IMR-90 (cell line): ENCODE data around the gene BAZ2B. TPM values are rescaled to one million over a fixed set of nuclear protein-coding genes. Genes with fewer than 3 reads are reported as not detected.

Experiments
- ATAC-seq: fragments of 200-7000 bp; cut with Tn5 transposase; 2 replicates; pipeline ENCODE4 v1.9.1; 2020; ENCODE audit warnings: low read depth, mild to moderate bottlenecking, moderate library complexity
- BruUV-seq: library from RNA; stranded (reverse); fragments of 400-500 nt; replicated peaks from 2 replicates; lab custom pipeline; 2021; lab: Mats Ljungman, UMichigan
- CTCF ChIA-PET: fragments of 300-600 bp; formaldehyde crosslinking; extraction: SDS; loops from one replicate; lab custom pipeline; 2021; ENCODE audit warnings: antibody characterized with exemption; lab: Yijun Ruan, JAX
- POLR2A ChIA-PET: fragments of 300-600 bp; sonication (Branson Sonifier 250); formaldehyde crosslinking; loops from one replicate; lab custom pipeline; 2022; ENCODE audit warnings: antibody characterized with exemption; ENCODE audit not compliant: unreplicated experiment; lab: Charles Lee
- DNase-seq: peaks from one replicate; pipeline ENCODE4 v3.0.0; 2013
- H2AFZ ChIP-seq: replicated peaks from 2 replicates; pipeline ENCODE3; 2013; ENCODE audit warnings: low read length, mild to moderate bottlenecking; ENCODE audit not compliant: poor library complexity
- H2AK5ac ChIP-seq: 2 replicates; pipeline ENCODE4 v1.6.1; 2013; ENCODE audit warnings: low read depth, low read length, inconsistent platforms
- H2AK9ac ChIP-seq: replicated peaks from 2 replicates; pipeline ENCODE3; 2013; ENCODE audit warnings: mild to moderate bottlenecking, low read depth, low read length, moderate library complexity; ENCODE audit not compliant: poor library complexity
- H2BK120ac ChIP-seq: 2 replicates; pipeline ENCODE4 v1.6.1; 2013; ENCODE audit warnings: low read depth, low read length, inconsistent platforms
- H2BK15ac ChIP-seq: 3 replicates; pipeline ENCODE4 v1.6.1; 2013; ENCODE audit warnings: low read depth, low read length, inconsistent platforms
- H2BK20ac ChIP-seq: 2 replicates; pipeline ENCODE4 v1.6.1; 2013; ENCODE audit warnings: low read depth, mild to moderate bottlenecking, inconsistent platforms, low read length, moderate library complexity
- H2BK5ac ChIP-seq: 2 replicates; pipeline ENCODE4 v1.6.1; 2013; ENCODE audit warnings: mild to moderate bottlenecking, low read depth, low read length, inconsistent platforms; ENCODE audit not compliant: poor library complexity, severe bottlenecking
- H3K14ac ChIP-seq: replicated peaks from 2 replicates; pipeline ENCODE4 v1.6.1; 2013; ENCODE audit warnings: low read depth, low read length, inconsistent platforms
- H3K18ac ChIP-seq: 2 replicates; pipeline ENCODE4 v1.6.1; 2013; ENCODE audit warnings: low read depth, low read length, control low read depth
- H3K23ac ChIP-seq: 2 replicates; pipeline ENCODE4 v1.6.1; 2013; ENCODE audit warnings: low read depth, low read length, inconsistent platforms
- H3K27ac ChIP-seq: 2 replicates; pipeline ENCODE4 v1.5.1; 2013; ENCODE audit warnings: mild to moderate bottlenecking, control low read depth, low read length; ENCODE audit not compliant: insufficient read depth
- H3K27me3 ChIP-seq: 2 replicates; pipeline ENCODE4 v1.6.1; 2013; ENCODE audit warnings: low read length; ENCODE audit not compliant: control insufficient read depth, insufficient read depth
- H3K36me3 ChIP-seq: 2 replicates; pipeline ENCODE4 v1.6.1; 2013; ENCODE audit warnings: low read length, mixed read lengths; ENCODE audit not compliant: control insufficient read depth, insufficient read depth
- H3K4ac ChIP-seq: 2 replicates; pipeline ENCODE4 v1.6.1; 2013; ENCODE audit warnings: low read depth, low read length, inconsistent platforms
- H3K4me1 ChIP-seq: 2 replicates; pipeline ENCODE4 v1.6.1; 2013; ENCODE audit warnings: low read length, mixed read lengths; ENCODE audit not compliant: control insufficient read depth, insufficient read depth
- H3K4me2 ChIP-seq: 2 replicates; pipeline ENCODE4 v1.6.1; 2013; ENCODE audit warnings: low read depth, mild to moderate bottlenecking, control low read depth, low read length, moderate library complexity
- H3K4me3 ChIP-seq: 2 replicates; pipeline ENCODE4 v1.5.1; 2013; ENCODE audit warnings: low read depth, mild to moderate bottlenecking, control low read depth, low read length, moderate library complexity; ENCODE audit not compliant: insufficient read depth
- H3K56ac ChIP-seq: 2 replicates; pipeline ENCODE4 v1.6.1; 2013; ENCODE audit warnings: low read length, inconsistent platforms; ENCODE audit not compliant: insufficient read depth; ENCODE audit errors: extremely low read depth
- H3K79me1 ChIP-seq, 2 experiments: 2 replicates each; pipeline ENCODE4 v1.6.1; 2013; ENCODE audit warnings: low read length in 2 of 2, inconsistent platforms in 1 of 2, low read depth in 1 of 2
- H3K9ac ChIP-seq: 2 replicates; pipeline ENCODE4 v1.6.1; 2013; ENCODE audit warnings: low read depth, low read length, control low read depth
- H3K9me1 ChIP-seq: 2 replicates; pipeline ENCODE4 v1.6.1; 2013; ENCODE audit warnings: low read length, inconsistent platforms; ENCODE audit not compliant: insufficient read depth
- H3K9me3 ChIP-seq: 2 replicates; pipeline ENCODE4 v1.6.1; 2013; ENCODE audit warnings: low read length; ENCODE audit not compliant: control insufficient read depth, insufficient read depth
- H4K20me1 ChIP-seq: 2 replicates; pipeline ENCODE4 v1.6.1; 2013; ENCODE audit warnings: low read length, inconsistent platforms; ENCODE audit not compliant: insufficient read depth
- H4K5ac ChIP-seq: 2 replicates; pipeline ENCODE4 v1.6.1; 2013; ENCODE audit warnings: mild to moderate bottlenecking, low read depth, low read length, control low read depth
- H4K8ac ChIP-seq, 2 experiments: 2 replicates each; pipeline ENCODE4 v1.6.1; 2013; ENCODE audit warnings: low read depth in 2 of 2, low read length in 2 of 2, control low read depth in 1 of 2, inconsistent platforms in 1 of 2
- H4K91ac ChIP-seq: 2 replicates; pipeline ENCODE4 v1.6.1; 2013; ENCODE audit warnings: low read depth, low read length, inconsistent platforms; ENCODE audit not compliant: insufficient read depth
- BHLHE40 ChIP-seq: fragments of 150-350 bp; IDR thresholded peaks from 2 replicates; pipeline ENCODE4 v1.6.1; 2016; ENCODE audit warnings: mild to moderate bottlenecking, low read depth, low read length
- CEBPB ChIP-seq: IDR thresholded peaks from 2 replicates; pipeline ENCODE4 v1.6.1; 2012; ENCODE audit warnings: low read depth, low read length, improper control_type of control experiment
- CHD1 ChIP-seq: IDR thresholded peaks from 2 replicates; pipeline ENCODE4 v1.6.1; 2012; ENCODE audit warnings: low read depth, low read length, improper control_type of control experiment
- CTCF ChIP-seq: conservative IDR thresholded peaks from 2 replicates; pipeline ENCODE4 v1.5.1; 2012; ENCODE audit warnings: mild to moderate bottlenecking, low read depth, low read length, improper control_type of control experiment
- ELK1 ChIP-seq: fragments of 150-350 bp; IDR thresholded peaks from 2 replicates; pipeline ENCODE4 v1.6.1; 2016; ENCODE audit warnings: low read depth, mild to moderate bottlenecking, low read length, moderate library complexity, borderline replicate concordance
- FOS ChIP-seq: fragments of 150-350 bp; IDR thresholded peaks from 2 replicates; pipeline ENCODE4 v1.6.1; 2016; ENCODE audit warnings: low read depth, low read length
- MAFK ChIP-seq: IDR thresholded peaks from 2 replicates; pipeline ENCODE4 v1.6.1; 2012; ENCODE audit warnings: low read depth, low read length, improper control_type of control experiment
- MAZ ChIP-seq: IDR thresholded peaks from 2 replicates; pipeline ENCODE4 v1.6.1; 2012; ENCODE audit warnings: low read depth, mild to moderate bottlenecking, low read length, improper control_type of control experiment, moderate library complexity, borderline replicate concordance
- MXI1 ChIP-seq: IDR thresholded peaks from 2 replicates; pipeline ENCODE4 v1.6.1; 2012; ENCODE audit warnings: low read depth, mild to moderate bottlenecking, low read length, moderate library complexity, borderline replicate concordance
- NFE2L2 ChIP-seq: fragments of 150-350 bp; IDR thresholded peaks from 2 replicates; pipeline ENCODE4 v1.6.1; 2016; ENCODE audit warnings: low read depth, mild to moderate bottlenecking, low read length
- POLR2A ChIP-seq: IDR thresholded peaks from 2 replicates; pipeline ENCODE4 v1.6.1; 2012; ENCODE audit warnings: mild to moderate bottlenecking, low read depth, low read length
- RAD21 ChIP-seq: IDR thresholded peaks from 2 replicates; pipeline ENCODE4 v1.6.1; 2012; ENCODE audit warnings: low read length, improper control_type of control experiment
- RCOR1 ChIP-seq: IDR thresholded peaks from 2 replicates; pipeline ENCODE4 v1.6.1; 2012; ENCODE audit warnings: mild to moderate bottlenecking, low read length, improper control_type of control experiment; ENCODE audit not compliant: insufficient replicate concordance
- RFX5 ChIP-seq: IDR thresholded peaks from 2 replicates; pipeline ENCODE4 v1.8.0; 2012; ENCODE audit warnings: low read depth, mild to moderate bottlenecking, low read length, moderate library complexity
- SMC3 ChIP-seq: fragments of 150-350 bp; IDR thresholded peaks from 2 replicates; pipeline ENCODE4 v1.6.1; 2016; ENCODE audit warnings: low read depth, mild to moderate bottlenecking, antibody characterized with exemption, low read length, moderate library complexity
- USF2 ChIP-seq: fragments of 150-350 bp; IDR thresholded peaks from 2 replicates; pipeline ENCODE4 v1.6.1; 2017; ENCODE audit warnings: mild to moderate bottlenecking, antibody characterized with exemption, low read length, low read depth
- WGBS, 2 experiments: methylation state at CpG; one replicate each; pipeline versions ENCODE4 v1.1.5 to v1.1.7; 2013; ENCODE audit warnings: missing lambda C conversion rate in 2 of 2; ENCODE audit not compliant: insufficient read length in 1 of 2; ENCODE audit errors: extremely low coverage in 2 of 2; 5-methylcytosine and 5-hydroxymethylcytosine counted together
- dilution Hi-C: fragments of 300-500 bp; cut with HindIII; formaldehyde crosslinking; loops from one replicate; pipeline ENCODE4 v1.14.3; 2018; ENCODE audit warnings: low sequenced_read_pairs; ENCODE audit not compliant: unreplicated experiment
- in situ Hi-C: fragments of 300-500 bp; cut with MboI; formaldehyde crosslinking; loops from 3 replicates; pipeline ENCODE4 v1.14.3; 2019; ENCODE audit warnings: low sequenced_read_pairs, inconsistent platforms, mixed read lengths
- intact Hi-C: fragments of 100-400 bp; cut with micrococcal nuclease; formaldehyde crosslinking; loops from 2 replicates; pipeline ENCODE4 v1.10.0; 2022
- polyA plus RNA-seq, 3 experiments: library from polyadenylated mRNA; depleted of rRNA; stranded (reverse); fragments of >200 nt; gene quantifications; 2 replicates each; pipeline ENCODE4 v1.2.3, GENCODE V29; 2012; ENCODE audit warnings: low replicate concordance in 1 of 3
- total RNA-seq: library from RNA; depleted of rRNA; stranded (reverse); fragments of >200 nt; gene quantifications from 2 replicates; pipeline ENCODE4 v1.2.3, GENCODE V29; 2012

The BAZ2B gene
- total and polyA plus RNA-seq, 2 of the 4 experiments (the other 2 are of a cell fraction) = 8.9 to 42.1 TPM

DNA sequence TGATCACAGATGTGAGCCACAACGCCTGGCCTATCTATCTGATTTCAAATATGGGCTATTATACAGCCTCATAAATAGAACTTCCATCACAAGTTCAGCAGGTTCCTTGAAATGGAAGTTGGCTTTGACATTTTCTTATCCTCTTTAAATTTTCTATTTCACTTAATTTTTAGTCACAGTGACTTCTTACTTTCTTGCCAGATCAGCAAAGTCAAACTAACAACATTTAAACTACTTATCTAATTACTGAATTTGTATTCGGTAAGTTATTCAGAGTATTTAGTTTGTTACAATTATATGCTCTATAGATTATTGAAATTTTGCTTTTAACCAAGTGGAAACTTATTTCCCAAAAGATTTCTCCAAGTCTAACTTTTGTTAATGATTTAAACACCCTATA lies 108.2 kb downstream of the BAZ2B start:
- no peak overlapping the region for H3K4me2 ChIP-seq
- ATAC-seq = no peak
- TF ChIP-seq BHLHE40 (no peak), MXI1 (no peak), RCOR1 (no peak), CEBPB (no peak), MAFK (no peak), RAD21 (no peak), CHD1 (no peak), RFX5 (no peak), MAZ (no peak), FOS (no peak), CTCF (no peak), NFE2L2 (no peak), POLR2A (no peak), ELK1 (no peak), USF2 (no peak), SMC3 (no peak)
- in situ Hi-C loops (no loop called here), dilution Hi-C loops (no loop called here), intact Hi-C loops (no loop called here)
- H3K4me3 ChIP-seq = no peak overlapping the region
- no peak overlapping the region for H2BK5ac ChIP-seq
- H3K18ac ChIP-seq = no peak overlapping the region
- H3K4me1 ChIP-seq = no peaks in the 10 kb centered on the region
- H3K56ac ChIP-seq = no peak overlapping the region
- no peak overlapping the region for H4K91ac ChIP-seq
- no peak overlapping the region for H3K14ac ChIP-seq
- ChIA-PET CTCF (no interaction called here), POLR2A (no interaction called here)
- H3K79me1 ChIP-seq = peaks cover 8 to 9% of the 10 kb centered on the region in 2 experiments
- no peak overlapping the region for H3K27ac ChIP-seq
- H2AFZ ChIP-seq = no peak overlapping the region
- DNase-seq = no peak
- peaks cover 3% of the 10 kb centered on the region; the same call in 1 of the 2 replicates for H4K20me1 ChIP-seq
- no peak overlapping the region for H2BK120ac ChIP-seq
- H2BK20ac ChIP-seq = no peak overlapping the region
- H3K4ac ChIP-seq = no peak overlapping the region
- H4K5ac ChIP-seq = no peak overlapping the region
- H3K9me1 ChIP-seq = no peaks in the 10 kb centered on the region
- H2AK9ac ChIP-seq = no peak overlapping the region
- H4K8ac ChIP-seq = no peak overlapping the region
- WGBS, 2 experiments = 100% methylated on average over 1 of the region's 2 CpGs; no CpG with 5 or more reads in 1 of the 2 experiments
- no peak overlapping the region for H2AK5ac ChIP-seq
- no peak overlapping the region for H3K9ac ChIP-seq
- BruUV-seq = no TSS peak
- no peaks in the 10 kb centered on the region for H3K9me3 ChIP-seq
- no peak overlapping the region for H2BK15ac ChIP-seq
- no peak overlapping the region for H3K23ac ChIP-seq
- H3K27me3 ChIP-seq = no peaks in the 10 kb centered on the region
- H3K36me3 ChIP-seq = no peaks in the 10 kb centered on the region
